Muscle of leg (tissue), 11 donors: Measurements from ENCODE around the gene USP15. TPM values are rescaled to one million over a fixed set of nuclear protein-coding genes. Genes with fewer than 3 reads are reported as not detected.
"Not testable (repeated sequence)": the region's sequence is repeated elsewhere in the genome, so short reads cannot be mapped to it uniquely, and the experiment has no call there.

Experiments
- DNase-seq: peaks from one replicate; pipeline ENCODE4 v3.0.0; 2013
- H3K27ac ChIP-seq: one replicate; pipeline ENCODE4 v1.5.1; 2013; ENCODE audit warnings: mild to moderate bottlenecking, low read length, control low read depth
- H3K27me3 ChIP-seq: one replicate; pipeline ENCODE4 v1.6.1; 2013; ENCODE audit warnings: low read length; ENCODE audit not compliant: control insufficient read depth, insufficient read depth
- H3K36me3 ChIP-seq: one replicate; pipeline ENCODE4 v1.6.1; 2013; ENCODE audit warnings: low read length; ENCODE audit not compliant: control insufficient read depth, insufficient read depth
- H3K4me1 ChIP-seq: one replicate; pipeline ENCODE4 v1.6.1; 2013; ENCODE audit warnings: low read length; ENCODE audit not compliant: control insufficient read depth, insufficient read depth
- H3K4me3 ChIP-seq: one replicate; pipeline ENCODE4 v1.5.1; 2013; ENCODE audit warnings: low read length, control low read depth
- H3K9me3 ChIP-seq: replicated peaks from 2 replicates; pipeline ENCODE4 v1.6.1; 2013; ENCODE audit warnings: low read depth, low read length; ENCODE audit not compliant: control insufficient read depth
- WGBS: methylation state at CpG from one replicate; pipeline ENCODE4 v1.1.5; 2013; ENCODE audit warnings: missing lambda C conversion rate; ENCODE audit not compliant: insufficient coverage; 5-methylcytosine and 5-hydroxymethylcytosine counted together
- polyA plus RNA-seq, 8 donors: library from polyadenylated mRNA; unstranded; fragments of 120-200 nt; gene quantifications; one replicate each; pipeline versions ENCODE4 v1.2.1 to v1.2.3, GENCODE V29; 2013; ENCODE audit warnings: inconsistent platforms in 1 of 8, low replicate concordance in 1 of 8; ENCODE audit not compliant: insufficient read length in 8 of 8, insufficient read depth in 1 of 8
- total RNA-seq: library from RNA; stranded (reverse); fragments of 120-200 nt; gene quantifications from one replicate; pipeline ENCODE4 v1.2.4, GENCODE V29; 2013

USP15 gene
- total and polyA plus RNA-seq, 9 donors: 27.2 to 50.5 (median 35.1) TPM

GRCh38 chr12:62361048-62361447, 100.8 kb downstream of the USP15 start:
- Histone ChIP-seq H3K27me3 (no peaks in the 10 kb centered on the region), H3K4me3 (no peak overlapping the region), H3K27ac (no peak overlapping the region), H3K36me3 (no peaks in the 10 kb centered on the region), H3K4me1 (no peaks in the 10 kb centered on the region), H3K9me3 (peaks cover 3% of the 10 kb centered on the region)
- WGBS: no CpG with 5 or more reads among the region's 2 CpGs
- DNase-seq: no peak

- H3K27ac ChIP-seq: no peak overlapping the region
- WGBS: no CpG with 5 or more reads among the region's 4 CpGs
- no peaks in the 10 kb centered on the region for H3K36me3 ChIP-seq
- no peaks in the 10 kb centered on the region for H3K4me1 ChIP-seq
- no peak overlapping the region for H3K4me3 ChIP-seq
- H3K27me3 ChIP-seq: no peaks in the 10 kb centered on the region
- no peak for DNase-seq
- H3K9me3 ChIP-seq: peaks cover 3% of the 10 kb centered on the region
Measured at GRCh38 chr12:62363506-62363905, 103.3 kb downstream of the USP15 start.

GRCh38 chr12:62364697-62365096, 104.5 kb downstream of the USP15 start:
- not testable (repeated sequence) for H3K4me1 ChIP-seq, H3K36me3 ChIP-seq, H3K27me3 ChIP-seq, H3K9me3 ChIP-seq, DNase-seq, H3K4me3 ChIP-seq, H3K27ac ChIP-seq
- no CpG with 5 or more reads among the region's 1 CpG for WGBS

GRCh38 chr12:62365846-62366245, 105.6 kb downstream of the USP15 start:
- not testable (repeated sequence) for H3K27me3 ChIP-seq, H3K27ac ChIP-seq, H3K36me3 ChIP-seq, H3K9me3 ChIP-seq, H3K4me3 ChIP-seq, H3K4me1 ChIP-seq, DNase-seq
- no CpG with 5 or more reads among the region's 1 CpG for WGBS

- H3K27me3 ChIP-seq, H3K36me3 ChIP-seq, H3K27ac ChIP-seq, H3K4me3 ChIP-seq, H3K9me3 ChIP-seq, DNase-seq, H3K4me1 ChIP-seq: not testable (repeated sequence)
- WGBS: no CpG with 5 or more reads among the region's 3 CpGs
Measured at GRCh38 chr12:62368430-62369223, 108.4 kb downstream of the USP15 start.

GRCh38 chr12:62370189-62370588, 110.0 kb downstream of the USP15 start:
- H3K4me3 ChIP-seq: no peak overlapping the region
- H3K27me3 ChIP-seq: no peaks in the 10 kb centered on the region
- H3K36me3 ChIP-seq: no peaks in the 10 kb centered on the region
- peaks cover 3% of the 10 kb centered on the region for H3K9me3 ChIP-seq
- H3K4me1 ChIP-seq: no peaks in the 10 kb centered on the region
- no peak overlapping the region for H3K27ac ChIP-seq
- no peak for DNase-seq
- no CpG with 5 or more reads among the region's 3 CpGs for WGBS

- H3K27ac ChIP-seq: no peak overlapping the region
Measured at GRCh38 chr12:62371661-62372060, 111.5 kb downstream of the USP15 start.

GRCh38 chr12:62372134-62372533, 111.9 kb downstream of the USP15 start:
- H3K27me3 ChIP-seq: no peaks in the 10 kb centered on the region
- H3K36me3 ChIP-seq: no peaks in the 10 kb centered on the region
- no peak for DNase-seq
- no CpG with 5 or more reads among the region's 2 CpGs for WGBS
- no peaks in the 10 kb centered on the region for H3K9me3 ChIP-seq
- no peak overlapping the region for H3K4me3 ChIP-seq
- H3K4me1 ChIP-seq: no peaks in the 10 kb centered on the region
- no peak overlapping the region for H3K27ac ChIP-seq

More at GRCh38 chr12:62371661-62372060, 111.5 kb downstream of the USP15 start:
- no peak overlapping the region for H3K4me3 ChIP-seq
- no peaks in the 10 kb centered on the region for H3K9me3 ChIP-seq
- no peaks in the 10 kb centered on the region for H3K4me1 ChIP-seq
- no CpG with 5 or more reads among the region's 4 CpGs for WGBS
- peak; percentile 15 for DNase-seq
- no peaks in the 10 kb centered on the region for H3K36me3 ChIP-seq
- no peaks in the 10 kb centered on the region for H3K27me3 ChIP-seq

- H3K27ac ChIP-seq: no peak overlapping the region
Measured at GRCh38 chr12:62372825-62373224, 112.6 kb downstream of the USP15 start.

GRCh38 chr12:62375603-62376002, 115.4 kb downstream of the USP15 start:
- no peaks in the 10 kb centered on the region for H3K4me1 ChIP-seq
- no peak overlapping the region for H3K4me3 ChIP-seq
- no peak overlapping the region for H3K27ac ChIP-seq
- no peaks in the 10 kb centered on the region for H3K9me3 ChIP-seq
- no peaks in the 10 kb centered on the region for H3K27me3 ChIP-seq
- WGBS: no CpG with 5 or more reads among the region's 3 CpGs
- no peaks in the 10 kb centered on the region for H3K36me3 ChIP-seq
- no peak for DNase-seq

More at GRCh38 chr12:62372825-62373224, 112.6 kb downstream of the USP15 start:
- no peaks in the 10 kb centered on the region for H3K27me3 ChIP-seq
- H3K4me3 ChIP-seq: no peak overlapping the region
- no peaks in the 10 kb centered on the region for H3K4me1 ChIP-seq
- WGBS: no CpG with 5 or more reads among the region's 1 CpG
- DNase-seq: peak; percentile 11
- H3K36me3 ChIP-seq: no peaks in the 10 kb centered on the region
- no peaks in the 10 kb centered on the region for H3K9me3 ChIP-seq
